IMR-90 (cell line): ENCODE data around the gene TDRD12.

ENCODE experiments used
- MAFK ChIP-seq: IDR thresholded peaks from 2 replicates; pipeline ENCODE4 v1.6.1; 2012; ENCODE audit warnings: low read depth, low read length, improper control_type of control experiment
- MAZ ChIP-seq: IDR thresholded peaks from 2 replicates; pipeline ENCODE4 v1.6.1; 2012; ENCODE audit warnings: low read depth, mild to moderate bottlenecking, low read length, improper control_type of control experiment, moderate library complexity, borderline replicate concordance
- MXI1 ChIP-seq: IDR thresholded peaks from 2 replicates; pipeline ENCODE4 v1.6.1; 2012; ENCODE audit warnings: low read depth, mild to moderate bottlenecking, low read length, moderate library complexity, borderline replicate concordance
- POLR2A ChIP-seq: IDR thresholded peaks from 2 replicates; pipeline ENCODE4 v1.6.1; 2012; ENCODE audit warnings: mild to moderate bottlenecking, low read depth, low read length
- RAD21 ChIP-seq: IDR thresholded peaks from 2 replicates; pipeline ENCODE4 v1.6.1; 2012; ENCODE audit warnings: low read length, improper control_type of control experiment
- TF ChIP-seq, protein P1 (sequence below): conservative IDR thresholded peaks from 2 replicates; pipeline ENCODE4 v1.5.1; 2012; ENCODE audit warnings: mild to moderate bottlenecking, low read depth, low read length, improper control_type of control experiment

GRCh38 chr19:32808236-32808635 lies 88.7 kb downstream of the TDRD12 start:
- TF ChIP-seq, protein P1, sequence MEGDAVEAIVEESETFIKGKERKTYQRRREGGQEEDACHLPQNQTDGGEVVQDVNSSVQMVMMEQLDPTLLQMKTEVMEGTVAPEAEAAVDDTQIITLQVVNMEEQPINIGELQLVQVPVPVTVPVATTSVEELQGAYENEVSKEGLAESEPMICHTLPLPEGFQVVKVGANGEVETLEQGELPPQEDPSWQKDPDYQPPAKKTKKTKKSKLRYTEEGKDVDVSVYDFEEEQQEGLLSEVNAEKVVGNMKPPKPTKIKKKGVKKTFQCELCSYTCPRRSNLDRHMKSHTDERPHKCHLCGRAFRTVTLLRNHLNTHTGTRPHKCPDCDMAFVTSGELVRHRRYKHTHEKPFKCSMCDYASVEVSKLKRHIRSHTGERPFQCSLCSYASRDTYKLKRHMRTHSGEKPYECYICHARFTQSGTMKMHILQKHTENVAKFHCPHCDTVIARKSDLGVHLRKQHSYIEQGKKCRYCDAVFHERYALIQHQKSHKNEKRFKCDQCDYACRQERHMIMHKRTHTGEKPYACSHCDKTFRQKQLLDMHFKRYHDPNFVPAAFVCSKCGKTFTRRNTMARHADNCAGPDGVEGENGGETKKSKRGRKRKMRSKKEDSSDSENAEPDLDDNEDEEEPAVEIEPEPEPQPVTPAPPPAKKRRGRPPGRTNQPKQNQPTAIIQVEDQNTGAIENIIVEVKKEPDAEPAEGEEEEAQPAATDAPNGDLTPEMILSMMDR = no peak
- TF ChIP-seq POLR2A = no peak
- no peak for TF ChIP-seq MAFK
- TF ChIP-seq MAZ = no peak
- no peak for TF ChIP-seq MXI1
- TF ChIP-seq RAD21 = no peak
